ENCODE data around the gene ABHD15.

The ABHD15 gene

DNA sequence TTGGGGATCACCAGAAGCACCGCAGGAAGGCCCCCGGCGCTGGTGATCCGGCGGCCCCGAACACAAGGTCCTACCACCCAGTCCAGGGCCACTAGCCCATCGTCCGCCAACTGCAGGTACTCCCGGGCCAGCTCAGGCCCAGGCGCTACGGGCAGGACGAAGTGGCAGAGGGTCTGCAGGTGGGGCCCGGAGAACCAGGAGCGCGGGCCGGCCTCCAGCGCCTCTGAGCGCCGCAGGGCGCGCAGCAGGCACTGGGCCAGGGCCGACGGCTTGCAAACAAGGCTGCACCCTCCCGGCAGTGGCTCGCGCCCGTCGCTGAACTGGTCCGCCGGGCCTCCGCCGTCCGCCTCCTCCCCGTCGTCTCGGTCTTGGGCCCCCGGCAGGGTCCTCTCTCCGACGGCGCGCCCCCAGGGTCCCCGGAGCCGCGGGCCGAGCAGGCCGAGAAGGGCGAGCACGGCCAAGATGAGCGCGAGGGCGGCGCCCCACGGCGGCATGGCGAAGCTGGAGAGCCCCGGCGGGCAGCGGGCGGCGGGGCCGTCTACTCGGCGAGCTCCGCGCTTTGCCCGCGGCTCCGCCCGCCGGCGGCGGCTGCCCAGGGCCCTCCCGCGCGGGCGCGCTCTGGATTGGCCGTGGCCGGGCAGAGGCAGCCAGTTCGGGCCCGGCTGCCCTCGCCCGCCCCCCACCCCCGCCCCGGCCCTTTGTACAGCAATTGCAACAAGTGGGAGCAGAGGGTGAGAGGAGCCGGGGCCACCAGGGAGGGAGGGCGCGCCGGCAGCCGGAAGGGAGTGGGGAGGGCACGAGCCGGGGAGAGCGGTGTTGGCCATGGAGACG is at the start of gene ABHD15:
Gene ABHD15 (minus strand): TSS at position 565 of the 831 bp plus-strand sequence. CDS start 71 bp downstream, at position 494.
- peak; percentile 90 for DNase-seq (ENCODE audit: low read depth, low spot score)

DNA sequence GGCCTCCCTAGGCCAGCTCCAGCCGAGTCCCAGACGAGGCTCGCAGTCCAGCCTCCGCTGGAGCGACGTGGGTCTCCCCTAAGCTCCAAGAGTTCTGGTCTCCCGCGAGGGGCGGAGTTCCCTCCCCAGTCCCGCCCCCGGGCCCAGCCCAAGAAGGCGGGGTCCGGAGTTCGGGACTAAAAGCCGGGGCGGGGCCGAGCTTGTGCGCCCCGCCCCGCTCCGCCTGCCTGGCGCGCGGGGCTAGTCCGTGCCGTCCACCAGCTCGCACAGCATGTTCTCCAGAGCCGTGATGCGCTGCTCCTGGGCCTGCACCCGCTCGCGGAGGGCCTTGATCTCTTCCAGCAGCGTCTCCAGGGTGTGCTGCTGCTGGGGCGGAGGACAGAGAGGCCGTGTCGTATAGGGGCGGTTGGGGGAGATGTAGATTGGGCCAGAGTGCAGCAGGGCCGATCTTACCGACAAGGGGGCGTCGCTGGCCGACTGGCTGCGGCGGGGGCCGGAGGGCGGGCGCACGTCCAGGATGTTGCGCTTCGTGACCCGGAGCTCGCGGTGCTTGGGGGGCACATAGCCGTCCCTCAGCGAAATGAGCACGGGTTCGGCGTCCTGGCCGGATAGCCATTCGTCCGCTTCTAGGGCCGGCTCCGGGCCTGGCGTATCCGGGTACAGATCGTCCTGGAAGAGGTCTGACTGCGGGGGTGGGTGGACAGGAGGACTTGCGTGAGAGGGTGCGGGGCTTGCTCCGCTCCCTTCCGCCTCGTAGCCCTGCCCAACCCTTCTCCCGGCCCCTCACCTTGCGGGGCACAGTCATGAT is 48.9 kb upstream of the ABHD15 start:
- peak; percentile 90 for DNase-seq (ENCODE audit: low read depth, low spot score)

- no peak for DNase-seq (ENCODE audit: low read depth, low spot score)
These were observed 48.2 kb upstream of the ABHD15 start for GRCh38 chr17:29615048-29615385.

DNA sequence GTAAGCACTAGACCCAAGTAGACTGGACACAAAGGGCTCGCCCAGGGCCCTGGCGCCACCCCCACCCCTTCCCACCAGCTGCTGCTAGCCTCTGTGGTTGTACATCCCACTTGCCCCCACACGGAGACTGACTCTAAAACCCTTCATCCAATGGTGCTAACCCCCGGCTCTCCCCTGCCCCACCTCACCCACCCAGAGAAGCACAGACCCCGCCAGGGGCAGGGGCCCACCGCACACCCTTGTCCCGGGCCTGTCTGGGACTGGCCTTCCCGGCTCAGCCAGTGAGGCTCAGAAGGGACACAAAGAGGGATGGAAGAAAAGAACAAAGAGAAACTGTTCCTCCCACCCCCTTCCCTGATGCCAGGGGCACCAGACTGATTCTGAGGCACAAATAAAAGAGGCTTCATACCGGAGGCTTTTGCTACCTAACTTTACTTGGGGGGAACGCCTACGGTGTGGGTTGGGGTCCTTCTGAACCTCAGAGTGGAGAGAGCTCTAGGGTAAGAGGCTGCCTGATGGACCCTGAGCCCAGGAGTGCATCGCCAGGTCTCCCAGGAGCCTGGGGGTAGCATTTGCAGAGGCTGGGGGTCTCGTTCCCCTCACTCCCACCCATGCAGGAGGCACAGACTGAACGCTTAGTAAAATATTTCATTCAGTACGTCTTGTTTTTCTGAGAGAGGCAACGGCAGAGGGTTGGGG is 47.7 kb upstream of the ABHD15 start:
- no peak for DNase-seq (ENCODE audit: low read depth, low spot score)

- DNase-seq (ENCODE audit: low read depth, low spot score): no peak
These were observed 47.0 kb upstream of the ABHD15 start for GRCh38 chr17:29613856-29614255.

- peak; percentile 89 for DNase-seq (ENCODE audit: low read depth, low spot score)
These were observed 46.6 kb upstream of the ABHD15 start for GRCh38 chr17:29613352-29613837.

GRCh38 chr17:29612404-29613280 is 45.8 kb upstream of the ABHD15 start:
- DNase-seq (ENCODE audit: low read depth, low spot score): no peak

- DNase-seq (ENCODE audit: low read depth, low spot score): no peak
These were observed 45.2 kb upstream of the ABHD15 start for GRCh38 chr17:29612094-29612403.

- no peak for DNase-seq (ENCODE audit: low read depth, low spot score)
These were observed 44.7 kb upstream of the ABHD15 start for GRCh38 chr17:29611351-29612093.

DNA sequence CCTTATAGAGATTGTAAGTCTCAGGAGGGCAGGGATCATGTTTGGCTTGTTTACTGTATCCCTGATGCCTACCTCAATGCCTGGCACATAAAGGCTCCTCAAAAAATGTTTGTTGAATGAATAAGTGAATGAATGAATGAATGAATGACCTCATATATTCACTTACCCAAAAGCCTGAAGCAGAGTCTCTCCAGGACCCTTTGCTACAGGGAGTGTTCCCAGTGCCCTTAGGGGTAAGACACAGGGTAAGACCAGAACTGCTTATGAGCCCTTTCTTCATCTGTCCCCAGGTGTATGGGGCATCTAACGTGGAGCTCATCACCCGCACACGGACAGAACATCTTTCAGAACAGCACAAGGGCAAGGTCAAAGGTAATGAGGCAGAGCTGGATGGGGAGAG is 43.6 kb upstream of the ABHD15 start:
- DNase-seq (ENCODE audit: low read depth, low spot score): no peak

DNA sequence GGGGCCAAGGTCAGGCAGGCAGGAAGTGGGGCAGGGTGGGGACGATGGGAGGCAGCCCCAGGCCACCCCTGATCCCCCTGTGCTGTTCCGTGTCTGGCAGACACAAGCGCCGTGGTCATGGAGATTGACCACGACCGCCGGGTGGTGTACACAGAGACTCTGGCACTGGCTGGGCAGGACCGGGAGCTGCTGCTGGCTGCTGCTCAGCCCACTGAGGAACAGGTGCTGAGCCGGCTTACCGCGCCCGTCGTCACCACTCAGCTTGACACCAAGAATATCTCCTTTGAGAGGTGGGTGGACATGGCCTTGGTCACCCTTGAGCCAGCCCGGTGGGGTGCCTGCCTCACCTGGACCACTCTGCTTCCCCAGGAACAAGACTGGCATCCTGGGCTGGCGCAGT is 42.1 kb upstream of the ABHD15 start:
- no peak for DNase-seq (ENCODE audit: low read depth, low spot score)

DNA sequence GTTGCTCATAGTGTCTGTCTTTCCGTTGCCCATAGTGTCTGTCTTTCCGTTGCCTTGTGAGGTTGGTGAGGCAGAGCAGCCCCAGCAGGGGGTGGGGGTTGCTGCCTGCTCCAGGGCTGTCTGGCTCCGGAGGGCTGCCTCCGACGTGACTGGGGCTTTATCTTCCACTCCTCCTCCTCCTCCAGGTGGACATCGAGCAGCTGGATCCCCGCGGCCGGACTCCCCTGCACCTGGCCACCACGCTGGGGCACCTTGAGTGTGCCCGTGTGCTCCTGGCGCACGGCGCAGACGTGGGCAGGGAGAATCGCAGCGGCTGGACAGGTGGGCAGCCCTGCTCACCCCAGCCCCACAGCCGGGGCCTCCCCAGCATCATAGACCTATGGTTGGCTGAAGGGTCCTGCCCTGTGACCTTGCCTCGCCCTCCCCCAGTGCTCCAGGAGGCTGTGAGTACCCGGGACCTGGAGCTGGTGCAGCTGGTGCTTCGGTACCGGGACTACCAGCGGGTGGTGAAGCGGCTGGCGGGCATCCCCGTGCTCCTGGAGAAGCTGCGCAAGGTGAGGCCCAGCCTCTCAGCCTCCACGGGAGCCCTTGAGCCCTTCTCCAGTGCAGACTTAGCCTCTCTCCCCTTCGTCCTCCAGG is 40.8 kb upstream of the ABHD15 start:
- DNase-seq (ENCODE audit: low read depth, low spot score): no peak

DNA sequence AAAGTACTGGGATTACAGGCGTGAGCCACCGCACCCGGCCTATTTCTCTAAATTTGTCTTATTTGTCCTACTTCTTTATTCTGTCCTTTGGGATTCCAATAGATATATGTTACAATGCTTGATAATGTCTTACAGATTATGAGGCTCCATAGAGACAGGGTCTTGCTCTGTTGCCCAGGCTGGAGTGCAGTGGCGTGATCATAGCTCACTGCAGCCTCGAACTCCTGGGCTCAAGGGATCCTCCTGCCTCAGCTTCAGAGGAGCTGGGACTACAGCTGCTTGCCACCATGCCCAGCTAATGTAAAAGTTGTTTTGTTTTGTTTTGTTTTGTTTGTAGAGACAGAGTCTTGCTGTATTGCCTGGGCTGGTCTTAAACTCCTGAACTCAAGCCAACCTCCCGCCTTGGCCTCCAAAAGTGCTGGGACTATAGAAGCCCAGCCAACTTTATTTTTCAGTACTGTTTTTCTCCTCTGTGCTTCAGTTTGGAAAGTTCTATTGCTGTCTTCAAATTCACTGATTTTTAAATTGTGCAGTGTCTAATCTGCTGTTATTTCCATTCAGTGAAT is 36.4 kb upstream of the ABHD15 start:
- no peak for DNase-seq (ENCODE audit: low read depth, low spot score)

GRCh38 chr17:29597361-29598172 is 30.7 kb upstream of the ABHD15 start:
- no peak for DNase-seq (ENCODE audit: low read depth, low spot score)

- DNase-seq (ENCODE audit: low read depth, low spot score): no peak
These were observed 30.0 kb upstream of the ABHD15 start for GRCh38 chr17:29596811-29597210.

DNA sequence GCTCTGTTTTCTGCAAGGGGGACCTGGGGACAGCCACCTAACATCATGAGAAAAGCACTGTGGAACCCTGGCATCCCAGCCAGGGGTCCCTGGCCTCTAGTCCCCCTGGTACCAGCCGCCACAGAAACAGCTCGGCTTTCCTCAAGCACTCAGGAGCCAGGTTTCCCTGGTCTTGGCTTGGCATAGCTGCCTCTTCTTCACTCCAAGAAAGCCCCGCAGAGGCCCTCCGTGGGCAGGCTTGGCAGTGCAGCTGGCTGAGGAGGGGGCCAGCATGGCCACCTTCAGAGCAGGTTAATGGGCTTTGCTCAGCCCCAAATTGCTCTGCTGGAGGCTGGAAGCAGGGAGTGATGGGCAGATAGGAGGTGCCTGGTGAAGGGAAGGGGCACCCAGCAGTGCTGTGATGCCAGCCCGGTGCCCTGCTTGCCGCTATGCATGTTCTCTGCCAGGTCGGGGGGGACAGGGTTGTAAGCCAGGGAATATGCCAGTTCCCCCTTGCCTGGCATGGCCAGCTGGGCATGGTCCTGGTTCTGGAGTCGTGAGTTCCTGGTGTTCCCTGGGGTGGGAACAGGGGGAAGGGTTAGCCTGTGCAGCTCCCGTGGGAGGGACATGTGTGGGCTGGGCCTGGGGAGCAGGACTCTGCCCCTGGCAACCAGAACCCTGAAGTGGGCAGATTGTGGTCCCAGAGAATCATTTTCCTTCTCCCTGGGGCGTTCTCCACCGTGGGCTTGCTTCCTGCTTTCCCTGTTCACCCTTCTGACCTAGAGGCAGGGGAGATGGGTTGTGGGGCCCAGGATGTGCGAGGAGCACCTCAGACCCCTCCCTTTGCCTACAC is 29.3 kb upstream of the ABHD15 start:
- DNase-seq (ENCODE audit: low read depth, low spot score): no peak

DNA sequence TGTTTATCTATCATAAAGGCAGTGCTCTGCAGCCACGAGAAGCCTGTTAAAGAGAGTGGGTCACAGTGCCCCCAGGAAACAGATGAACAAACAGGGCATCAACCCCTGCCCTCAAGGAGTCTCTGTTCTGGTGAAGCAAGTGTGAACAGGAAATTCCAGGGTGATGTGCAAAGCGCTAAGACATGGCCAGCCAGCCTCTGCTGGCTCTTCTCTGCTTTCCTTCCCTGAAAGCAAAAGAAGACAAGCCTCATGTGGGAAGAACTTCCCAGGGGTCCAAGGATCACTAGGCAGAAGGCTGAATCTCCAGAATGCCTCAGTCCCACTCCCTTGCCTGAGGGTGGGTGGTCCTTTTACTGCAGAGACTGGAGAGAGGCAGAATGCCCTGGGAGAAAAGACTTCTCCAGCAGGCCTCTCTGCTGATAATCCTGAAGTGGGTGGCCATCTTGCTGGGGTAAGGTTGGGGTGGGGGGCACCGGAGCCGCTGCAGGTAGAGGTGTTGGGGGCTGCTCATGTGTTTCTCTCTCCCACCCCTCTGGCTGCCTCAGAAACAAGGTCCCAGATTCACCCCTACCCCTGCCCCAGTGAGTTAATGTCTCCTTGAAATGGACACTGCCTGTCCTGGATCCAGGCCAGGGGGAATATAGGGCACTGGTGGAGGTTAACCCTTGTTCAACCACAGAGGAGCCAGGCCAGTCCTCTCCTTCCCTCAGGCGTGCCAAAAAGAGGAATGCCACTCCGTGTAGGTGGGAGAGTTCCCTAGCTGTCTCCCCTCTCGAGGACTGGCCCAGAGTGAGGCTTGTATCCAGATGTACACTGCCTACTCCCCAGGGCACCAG is 28.5 kb upstream of the ABHD15 start:
- no peak for DNase-seq (ENCODE audit: low read depth, low spot score)

Measured in astrocyte of the hippocampus (primary cell).